Astrocyte of the spinal cord (primary cell): Measurements from ENCODE around the gene SLC27A1.
"Not testable (repeated sequence)": the region's sequence is repeated elsewhere in the genome, so short reads cannot be mapped to it uniquely, and the experiment has no call there.

Experiments used
- DNase-seq: peaks from one replicate; pipeline ENCODE4 v3.0.0; 2011; ENCODE audit warnings: low read depth, low spot score
- H3K4me3 ChIP-seq: 2 replicates; pipeline ENCODE4 v1.5.1; 2011; ENCODE audit warnings: low read depth, mild to moderate bottlenecking, low read length, moderate library complexity
- CTCF ChIP-seq: IDR thresholded peaks from 2 replicates; pipeline ENCODE4 v1.5.1; 2012; ENCODE audit warnings: low read depth, mild to moderate bottlenecking, low read length, inconsistent platforms
- in situ Hi-C: cut with HindIII; loops from 2 replicates; pipeline ENCODE4 v1.10.0; 2017; ENCODE audit warnings: low sequenced_read_pairs

The SLC27A1 gene

DNA sequence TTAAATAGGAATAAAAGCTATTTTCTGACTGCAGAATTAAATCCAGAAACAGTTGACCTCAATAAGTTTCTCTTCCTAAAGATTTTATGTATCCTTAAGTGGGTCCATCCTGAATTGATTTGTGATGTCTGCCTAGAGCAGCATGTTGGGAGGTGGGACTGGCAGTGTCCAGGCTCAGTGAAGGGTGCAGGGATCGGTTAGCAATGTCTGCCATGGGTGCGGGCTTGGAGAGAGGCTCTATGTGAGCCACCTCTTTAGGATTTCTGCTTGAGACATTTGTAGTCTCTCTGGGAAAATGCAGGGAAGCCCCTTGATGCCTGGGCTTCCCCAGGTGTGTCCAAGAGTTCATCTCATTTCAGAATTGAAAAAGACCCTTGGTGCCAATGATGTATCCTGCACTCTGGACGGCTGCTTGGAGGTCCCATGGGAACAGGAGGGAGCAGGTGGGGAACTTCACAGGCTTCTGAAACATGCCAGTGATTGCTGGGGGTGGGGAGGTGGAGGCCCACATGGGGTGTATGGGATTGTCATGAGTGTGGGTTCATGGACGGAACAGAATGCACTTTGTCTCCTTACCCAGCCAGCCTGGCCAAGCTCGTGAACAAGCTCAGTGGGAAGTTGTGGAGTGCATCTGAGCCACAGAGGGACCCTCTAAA lies 78.9 kb downstream of the SLC27A1 start:
- DNase-seq = no peak
- in situ Hi-C loops = no loop called here
- no peak for TF ChIP-seq CTCF
- no peak overlapping the region for H3K4me3 ChIP-seq

DNA sequence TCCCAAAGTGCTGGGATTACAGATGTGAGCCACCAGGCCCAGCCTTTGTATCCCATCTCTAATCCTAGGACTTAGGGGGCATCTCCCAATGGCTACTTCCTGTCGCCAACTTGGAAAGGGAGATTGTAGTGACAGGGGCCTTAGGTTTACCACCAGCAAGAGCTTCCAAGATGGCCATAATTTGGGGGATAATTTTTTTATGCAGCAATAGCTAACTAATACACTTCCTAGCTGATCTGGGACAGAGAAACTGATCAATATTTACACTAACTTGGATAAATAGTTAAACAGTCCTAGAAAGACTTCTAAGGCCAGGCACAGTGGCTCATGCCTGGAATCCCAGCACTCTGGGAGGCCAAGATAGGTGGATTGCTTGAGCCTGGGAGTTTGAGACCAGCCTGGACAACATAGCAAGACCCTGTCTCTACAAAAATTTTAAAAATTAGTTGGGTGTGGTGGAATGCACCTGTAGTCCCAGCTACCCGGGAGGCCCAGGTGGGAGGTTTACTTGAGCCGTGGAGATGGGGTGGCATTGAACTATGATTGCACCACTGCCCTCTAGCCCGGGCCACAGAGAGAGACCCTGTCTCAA lies 79.8 kb downstream of the SLC27A1 start:
- no peak for DNase-seq
- in situ Hi-C loops = no loop called here
- H3K4me3 ChIP-seq = no peak overlapping the region
- TF ChIP-seq CTCF = no peak

DNA sequence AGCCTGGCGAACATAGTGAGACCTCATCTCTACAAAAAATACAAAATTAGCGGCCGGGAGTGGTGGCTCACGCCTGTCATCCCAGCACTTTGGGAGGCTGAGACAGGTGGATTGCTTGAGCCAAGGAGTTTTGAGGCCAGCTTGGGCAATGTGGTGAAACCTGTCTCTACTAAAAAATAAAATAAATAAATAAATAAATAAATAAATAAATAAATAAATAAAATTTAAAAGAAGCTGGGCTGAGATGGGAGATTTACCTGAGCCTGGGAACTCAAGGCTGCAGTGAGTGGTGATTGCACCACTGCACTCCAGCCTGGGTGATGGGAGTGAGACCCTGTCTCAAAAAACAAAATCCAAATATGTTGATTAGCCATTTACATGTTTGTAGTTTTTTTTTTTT lies 82.4 kb downstream of the SLC27A1 start:
- H3K4me3 ChIP-seq, DNase-seq, in situ Hi-C loops: not testable (repeated sequence)

DNA sequence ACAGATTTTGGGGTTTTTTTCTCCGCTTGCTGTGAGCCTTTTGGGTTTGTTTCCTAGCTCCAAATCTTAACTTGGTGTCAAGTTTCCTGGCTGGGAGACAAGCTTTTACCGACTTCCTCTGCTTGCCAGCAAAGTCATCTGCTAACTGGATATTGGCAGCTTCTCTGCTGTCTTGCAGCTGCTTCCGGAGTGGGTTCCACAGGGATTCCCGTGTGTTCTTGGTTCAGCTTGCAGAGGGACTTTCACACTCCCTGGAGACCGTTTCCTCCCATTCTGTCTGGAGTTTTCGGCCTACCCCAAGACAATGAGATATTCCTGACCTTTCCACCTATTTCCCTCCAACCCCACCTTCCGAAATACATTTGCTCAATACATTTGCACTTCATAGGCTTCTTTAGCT lies 82.9 kb downstream of the SLC27A1 start:
- TF ChIP-seq CTCF = no peak
- in situ Hi-C loops = no loop called here
- H3K4me3 ChIP-seq = no peak overlapping the region
- peak; percentile 93 for DNase-seq

DNA sequence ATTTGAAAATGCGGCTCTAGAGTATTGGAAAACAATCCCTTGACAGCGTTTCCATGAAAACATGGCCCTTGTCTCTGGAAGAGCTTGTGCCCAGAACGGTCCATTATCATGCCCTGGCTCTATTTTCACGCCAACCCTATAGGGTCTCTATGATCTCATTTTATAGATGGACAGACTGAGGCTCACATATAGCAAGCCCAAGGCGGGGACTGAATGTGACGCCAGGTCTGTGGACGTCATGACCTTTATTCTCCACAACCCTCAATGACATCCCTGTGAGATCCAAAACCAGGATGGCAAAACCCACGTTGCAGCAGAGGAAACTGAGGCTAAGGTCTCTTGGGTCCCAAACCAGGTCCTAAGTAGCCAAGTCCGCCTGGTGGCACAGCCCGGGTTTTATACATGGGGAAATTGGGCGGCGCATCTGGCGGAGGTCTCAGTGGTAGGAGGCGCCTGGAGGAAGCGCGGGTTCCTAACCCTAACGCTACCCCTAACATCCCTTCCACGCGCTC lies 84.7 kb downstream of the SLC27A1 start:
- in situ Hi-C loops = no loop called here
- H3K4me3 ChIP-seq = peak overlapping the region; percentile 86
- TF ChIP-seq CTCF = no peak
- DNase-seq = no peak

DNA sequence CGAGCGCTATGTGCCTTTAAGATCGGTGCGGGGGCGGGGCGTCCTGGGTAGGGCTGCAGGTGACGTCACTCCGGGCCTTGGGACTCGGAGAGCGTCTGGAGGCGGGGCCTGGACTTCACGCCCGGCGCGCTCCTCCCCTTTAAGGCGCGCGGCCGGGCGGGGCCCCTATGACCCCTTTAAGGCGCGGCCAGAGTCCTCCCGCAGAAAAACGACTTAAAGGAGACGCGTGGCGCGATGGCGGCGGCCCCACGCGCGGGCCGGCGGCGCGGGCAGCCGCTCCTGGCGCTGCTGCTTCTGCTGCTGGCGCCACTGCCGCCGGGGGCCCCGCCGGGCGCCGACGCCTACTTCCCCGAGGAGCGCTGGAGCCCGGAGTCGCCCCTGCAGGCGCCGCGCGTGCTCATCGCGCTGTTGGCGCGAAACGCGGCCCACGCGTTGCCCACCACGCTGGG lies 85.2 kb downstream of the SLC27A1 start, which contains the start of gene COLGALT1:
TSS of gene COLGALT1 (plus strand) at position 170 of the 449 bp plus-strand sequence. CDS start at position 235, 65 bp downstream.
- no peak for TF ChIP-seq CTCF
- in situ Hi-C loops = no loop called here

More for the DNA sequence above, 85.2 kb downstream of the SLC27A1 start, which contains the start of gene COLGALT1:
- peak within 1 kb of the TSS; percentile 86 for H3K4me3 ChIP-seq
- peak; percentile 98 for DNase-seq
